Activated CD4-positive, alpha-beta T cell treated with anti-CD3 and anti-CD28 coated beads for 1 hour (primary cell): ENCODE data around the gene TRIP6.
"Not testable (repeated sequence)": the region's sequence is repeated elsewhere in the genome, so short reads cannot be mapped to it uniquely, and the experiment has no call there.

ENCODE experiments used
- DNase-seq: peaks from one replicate; pipeline ENCODE4 v3.0.0-alpha.2; 2020

Gene TRIP6

GRCh38 chr7:100839361-100839760 lies 27.8 kb upstream of the TRIP6 start:
- no peak for DNase-seq

DNA sequence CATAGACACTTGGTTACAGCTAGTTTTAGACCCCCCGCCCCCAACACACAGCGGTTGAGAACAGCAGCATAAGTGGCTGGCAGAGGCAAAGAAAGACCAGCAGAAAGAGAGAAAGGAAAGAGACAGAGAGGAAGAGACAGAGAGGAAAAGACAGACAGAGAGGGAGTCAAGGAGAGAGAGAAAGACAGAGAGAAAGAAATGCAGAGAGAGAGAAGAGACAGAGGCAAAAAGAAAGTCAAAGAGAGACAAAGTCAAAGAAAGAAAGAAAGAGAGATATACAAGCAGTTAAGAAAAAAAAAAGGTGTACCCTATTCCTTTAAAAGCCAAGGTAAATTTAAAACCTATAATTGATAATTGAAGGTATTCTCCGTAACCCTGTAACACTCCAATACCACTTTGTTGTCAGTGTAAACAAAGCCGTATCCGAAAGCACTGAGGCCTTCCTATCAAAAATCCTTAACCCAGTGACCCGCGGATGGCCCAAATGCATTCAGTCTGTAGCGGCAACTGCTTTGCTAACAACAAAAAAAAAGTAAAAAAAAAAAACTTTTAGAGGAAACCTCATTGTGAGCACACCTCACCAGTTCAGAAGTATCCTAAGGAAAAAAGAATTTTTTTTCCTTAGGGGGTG lies 26.6 kb upstream of the TRIP6 start:
- no peak for DNase-seq

DNA sequence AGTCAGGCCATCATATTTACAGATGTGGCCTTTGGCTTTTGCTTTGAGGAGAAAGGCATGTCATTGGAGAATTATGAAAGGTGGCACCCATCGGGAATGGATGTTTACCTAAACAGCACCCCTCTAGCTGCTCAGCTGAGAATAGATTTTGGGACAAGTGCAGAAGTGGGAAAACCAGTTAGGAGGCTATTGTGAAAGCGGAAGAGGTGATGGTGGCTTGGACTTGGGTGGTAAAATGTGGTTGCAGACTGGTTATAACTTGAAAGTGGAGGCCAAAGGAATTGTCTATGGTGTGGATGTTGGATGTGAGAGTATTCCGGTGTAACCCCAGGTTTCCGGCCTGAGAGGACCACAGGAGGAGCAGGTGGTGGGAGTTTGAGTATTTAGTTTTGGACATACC lies 19.8 kb upstream of the TRIP6 start:
- DNase-seq: no peak

DNA sequence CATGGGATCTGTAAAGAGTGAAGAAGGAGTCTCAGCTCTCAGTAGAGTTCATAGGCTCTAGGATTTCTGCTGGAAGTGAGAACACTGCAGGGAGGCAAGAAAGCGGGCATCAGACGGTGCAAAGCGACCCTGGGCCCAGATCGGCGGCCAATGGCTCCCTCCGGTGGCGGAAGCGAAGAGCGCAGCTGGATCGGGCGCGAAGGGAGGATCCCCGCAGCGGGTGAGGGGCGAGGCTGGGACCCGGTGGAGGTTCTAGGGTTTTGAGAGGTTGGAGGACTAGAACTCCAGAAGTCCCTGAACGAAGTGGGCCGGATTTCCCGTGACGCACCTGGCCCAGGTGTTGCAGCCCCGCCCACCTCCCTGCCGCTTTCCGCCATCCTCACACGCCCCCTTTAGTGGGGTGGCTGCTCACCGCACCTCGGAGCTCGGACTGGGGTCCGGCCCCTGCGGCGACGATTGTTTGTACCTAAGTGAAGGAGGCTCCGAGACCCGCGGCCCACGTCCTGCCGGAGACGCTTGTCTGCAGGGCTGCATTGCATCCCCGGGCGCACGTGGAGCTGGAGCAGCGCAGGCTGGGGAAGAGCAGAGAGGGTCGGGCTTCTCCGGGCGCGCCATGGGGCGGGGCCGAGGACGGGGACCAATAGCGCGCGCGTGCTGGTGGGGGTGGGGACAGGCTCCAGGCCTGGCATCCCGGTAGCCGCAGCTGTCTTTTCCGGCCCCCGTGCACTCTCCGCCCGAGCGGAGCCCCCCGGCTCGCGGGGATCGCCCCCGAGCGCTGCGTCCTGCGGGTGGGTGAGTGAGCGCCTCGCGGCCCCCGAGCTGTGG lies 14.9 kb upstream of the TRIP6 start, which contains the start of gene SLC12A9:
TSS of gene SLC12A9 (plus strand) at position 666 of the 825 bp plus-strand sequence. CDS start 1,485 bp downstream, outside the sequence.
- DNase-seq: peak; percentile 71

GRCh38 chr7:100854146-100854895 lies 12.9 kb upstream of the TRIP6 start:
- DNase-seq: no peak

GRCh38 chr7:100854899-100855298 lies 12.3 kb upstream of the TRIP6 start:
- DNase-seq: not testable (repeated sequence)

DNA sequence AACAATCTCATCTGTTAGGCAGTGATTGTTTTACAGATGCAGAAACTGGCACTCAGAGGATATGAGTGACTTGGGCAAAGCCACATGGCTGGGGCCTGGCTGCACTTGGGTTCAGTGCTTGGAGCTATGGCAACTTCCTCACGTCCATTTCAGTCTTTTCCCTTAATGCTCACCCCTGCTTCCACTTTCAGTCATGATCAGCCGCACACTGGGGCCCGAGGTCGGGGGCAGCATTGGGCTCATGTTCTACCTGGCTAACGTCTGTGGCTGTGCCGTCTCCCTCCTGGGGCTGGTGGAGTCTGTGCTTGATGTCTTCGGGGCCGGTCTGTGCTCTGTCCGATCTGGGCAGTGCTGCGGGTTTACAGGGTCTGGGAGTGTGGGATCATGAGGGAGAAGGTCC lies 11.7 kb upstream of the TRIP6 start:
- no peak for DNase-seq

DNA sequence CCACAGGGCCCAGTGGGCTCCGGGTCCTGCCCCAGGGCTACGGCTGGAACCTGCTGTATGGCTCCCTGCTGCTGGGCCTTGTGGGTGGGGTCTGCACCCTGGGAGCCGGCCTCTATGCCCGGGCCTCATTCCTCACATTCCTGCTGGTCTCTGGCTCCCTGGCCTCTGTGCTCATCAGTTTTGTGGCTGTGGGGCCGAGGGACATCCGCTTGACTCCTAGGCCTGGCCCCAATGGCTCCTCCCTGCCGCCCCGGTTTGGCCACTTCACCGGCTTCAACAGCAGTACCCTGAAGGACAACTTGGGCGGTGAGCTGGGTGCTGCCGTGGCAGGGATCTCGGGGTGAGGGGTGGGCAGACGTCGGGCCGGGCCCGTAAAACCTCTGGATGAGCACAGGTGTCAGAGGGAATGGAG lies 10.3 kb upstream of the TRIP6 start:
- DNase-seq: no peak

DNA sequence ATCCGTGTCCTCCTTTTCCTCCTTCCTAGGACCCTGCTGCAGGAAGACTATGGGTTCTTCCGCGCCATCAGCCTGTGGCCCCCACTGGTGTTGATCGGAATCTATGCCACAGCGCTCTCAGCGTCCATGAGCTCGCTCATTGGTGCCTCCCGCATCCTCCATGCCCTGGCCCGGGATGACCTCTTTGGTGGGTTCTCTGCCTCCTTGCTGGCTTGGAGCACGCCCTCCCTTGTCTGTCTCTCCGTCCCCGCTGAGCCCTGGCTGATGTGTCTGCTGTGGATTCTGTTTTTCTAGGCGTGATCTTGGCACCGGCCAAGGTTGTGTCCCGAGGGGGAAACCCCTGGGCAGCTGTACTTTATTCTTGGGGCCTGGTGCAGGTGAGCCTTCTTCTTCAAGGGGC lies 7.3 kb upstream of the TRIP6 start:
- DNase-seq: no peak

- no peak for DNase-seq
These were observed 6.2 kb upstream of the TRIP6 start for GRCh38 chr7:100860702-100861615.

GRCh38 chr7:100861616-100861985 lies 5.6 kb upstream of the TRIP6 start:
- DNase-seq: no peak

- no peak for DNase-seq
These were observed 3.7 kb upstream of the TRIP6 start for GRCh38 chr7:100863406-100863950.

GRCh38 chr7:100864263-100864845 lies 2.8 kb upstream of the TRIP6 start:
- DNase-seq: no peak

GRCh38 chr7:100865372-100865911 lies 1.7 kb upstream of the TRIP6 start:
- DNase-seq: no peak

DNA sequence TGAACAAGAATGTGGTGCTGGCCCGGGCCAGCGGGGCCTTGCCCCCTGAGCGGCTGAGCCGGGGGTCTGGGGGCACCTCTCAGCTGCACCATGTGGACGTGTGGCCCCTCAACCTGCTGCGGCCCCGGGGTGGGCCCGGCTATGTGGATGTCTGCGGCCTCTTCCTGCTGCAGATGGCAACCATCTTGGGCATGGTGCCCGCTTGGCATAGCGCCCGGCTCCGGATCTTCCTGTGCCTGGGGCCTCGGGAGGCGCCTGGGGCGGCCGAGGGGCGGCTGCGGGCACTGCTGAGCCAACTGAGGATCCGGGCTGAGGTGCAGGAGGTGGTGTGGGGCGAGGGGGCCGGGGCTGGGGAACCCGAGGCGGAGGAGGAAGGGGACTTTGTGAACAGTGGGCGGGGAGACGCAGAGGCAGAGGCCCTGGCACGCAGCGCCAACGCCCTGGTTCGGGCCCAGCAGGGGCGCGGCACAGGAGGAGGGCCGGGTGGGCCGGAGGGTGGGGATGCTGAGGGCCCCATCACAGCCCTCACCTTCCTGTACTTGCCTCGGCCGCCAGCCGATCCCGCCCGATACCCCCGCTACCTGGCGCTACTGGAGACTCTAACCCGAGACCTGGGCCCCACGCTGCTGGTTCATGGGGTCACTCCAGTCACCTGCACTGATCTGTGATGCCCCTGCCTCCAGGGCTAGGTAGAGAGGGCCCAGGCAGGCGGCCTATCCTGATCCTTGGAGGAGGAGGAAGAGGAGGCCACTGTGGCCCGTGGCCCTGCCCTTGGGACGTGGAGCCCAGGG lies 1.1 kb upstream of the TRIP6 start:
- no peak for DNase-seq

- no peak for DNase-seq
These were observed 503 bp upstream of the TRIP6 start for GRCh38 chr7:100866729-100867039.

DNA sequence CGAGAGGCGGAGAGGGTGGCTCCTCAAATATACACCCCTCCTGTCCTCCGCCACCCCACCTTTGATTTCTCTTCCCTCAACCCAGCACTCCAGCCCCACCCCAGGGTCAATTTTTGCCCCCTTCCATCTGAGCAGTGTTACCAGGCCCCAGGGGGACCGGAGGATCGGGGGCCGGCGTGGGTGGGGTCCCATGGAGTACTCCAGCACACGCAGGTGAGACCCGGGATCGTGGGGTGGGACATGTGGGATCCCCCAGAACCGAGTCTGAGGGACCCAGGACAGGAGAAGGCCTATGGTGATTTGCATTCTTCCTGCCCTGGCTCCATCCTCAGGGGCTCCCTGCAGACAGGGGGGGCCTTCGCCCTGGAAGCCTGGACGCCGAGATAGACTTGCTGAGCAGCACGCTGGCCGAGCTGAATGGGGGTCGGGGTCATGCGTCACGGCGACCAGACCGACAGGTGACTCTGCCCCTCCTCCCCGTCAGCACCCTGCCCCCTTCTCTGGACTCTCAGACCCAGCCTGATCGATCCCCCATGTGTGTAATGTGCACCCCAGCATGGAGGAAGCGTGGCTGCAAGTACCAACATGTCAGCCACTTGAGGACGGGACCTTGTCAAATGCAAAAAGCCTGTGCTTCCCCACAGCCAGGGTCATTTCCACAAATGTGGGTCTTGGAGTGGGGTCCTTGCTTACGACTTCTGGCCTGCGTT lies 744 bp downstream of the TRIP6 start:
- DNase-seq: no peak

DNA sequence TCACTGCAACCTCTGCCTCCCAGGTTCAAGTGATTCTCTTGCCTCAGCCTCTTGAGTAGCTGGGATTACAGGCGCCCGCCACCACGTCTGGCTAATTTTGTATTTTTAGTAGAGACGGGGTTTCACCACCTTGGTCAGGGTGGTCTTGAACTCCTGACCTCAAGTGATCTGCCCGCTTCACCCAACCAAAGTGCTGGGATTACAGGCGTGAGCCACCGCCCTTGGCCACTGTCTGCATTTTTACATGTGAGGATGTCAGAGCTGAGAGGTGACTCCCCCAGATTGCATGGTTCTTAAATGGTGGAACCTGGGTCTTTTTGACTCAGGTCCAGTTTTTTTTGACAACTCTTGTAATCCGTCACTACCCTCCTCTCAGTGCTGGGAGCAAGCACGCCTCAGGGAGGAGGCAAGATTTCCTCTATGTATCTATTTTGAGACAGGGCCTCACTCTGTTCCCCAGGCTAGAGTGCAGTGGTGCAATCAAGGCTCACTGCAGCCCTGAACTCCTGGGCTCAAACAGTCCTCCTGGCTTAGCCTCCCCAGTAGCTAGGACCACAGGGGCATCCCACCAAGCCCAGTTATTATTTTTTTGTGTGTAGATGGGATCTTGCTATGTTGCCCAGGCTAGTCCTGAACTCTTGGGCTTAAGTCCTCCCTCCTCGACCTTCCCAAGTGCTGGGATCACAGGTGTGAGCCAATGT lies 6.6 kb downstream of the TRIP6 start:
- no peak for DNase-seq

DNA sequence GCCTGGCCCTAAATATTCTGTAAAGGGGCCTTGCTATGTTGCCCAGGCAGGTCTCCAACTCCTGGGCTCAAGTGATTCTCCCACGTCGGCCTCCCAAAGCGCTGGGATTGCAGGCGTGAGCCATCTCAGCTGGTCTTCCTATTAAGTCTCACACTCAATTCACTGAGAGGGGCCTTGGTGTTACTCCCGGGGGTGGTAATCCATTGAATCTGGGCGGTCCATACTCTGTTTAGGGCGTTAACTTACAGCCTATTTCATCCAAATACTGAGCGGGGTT lies 7.1 kb downstream of the TRIP6 start:
- no peak for DNase-seq
